Measurements from ENCODE around the gene NKAPL. TPM values are rescaled to one million over a fixed set of nuclear protein-coding genes. Genes with fewer than 3 reads are reported as not detected.
A peak's percentile ranks its signal among the peaks of the same experiment; 100 is the strongest.

NKAPL gene
- total and polyA plus RNA-seq, 2 donors (not counting 1 experiment from before 2014, with no cell fraction given): 1.2 to 3.3 TPM

DNA sequence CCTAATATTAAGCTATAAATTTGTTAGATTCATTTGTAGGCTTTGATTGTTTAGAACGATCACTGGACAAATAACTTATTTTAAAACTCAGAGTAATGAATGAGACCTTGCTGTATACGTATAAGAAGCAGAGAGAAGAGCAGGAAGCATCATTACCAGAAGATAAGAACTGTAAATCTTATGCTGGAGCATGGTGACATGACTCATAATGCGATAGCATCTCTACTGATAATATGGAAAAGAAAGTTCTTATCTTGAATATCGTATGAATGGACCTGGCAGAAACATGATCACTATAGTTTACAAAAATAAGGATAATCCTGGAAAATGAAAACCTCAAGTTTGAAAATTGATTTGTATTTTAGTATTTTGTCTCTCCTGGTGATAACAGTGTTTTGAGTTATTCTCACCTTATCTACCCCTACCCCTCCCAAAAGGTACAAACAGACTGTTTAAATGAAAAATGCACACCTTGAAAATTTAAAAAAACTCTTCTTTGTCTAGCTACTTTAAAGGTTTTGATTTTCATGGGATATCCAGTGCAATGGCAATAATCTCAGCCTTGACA lies 5.8 kb downstream of the NKAPL start:
- DNase-seq (ENCODE audit: low read depth in 2 of 2): no peak
- Histone ChIP-seq H4K20me1 (ENCODE audit: control insufficient read depth, extremely low read depth, insufficient read depth, low read length) (no peaks in the 10 kb centered on the region), H3K4me2 (ENCODE audit: extremely low read depth, insufficient read depth, low read length) (no peak overlapping the region), H3K4me3 (replicated peaks in 1 of 4; ENCODE audit: control extremely low read depth in 1 of 4, insufficient read depth in 1 of 4, low read depth in 3 of 4, low read length in 4 of 4) (no peak overlapping the region), H3K4me1 (ENCODE audit: control insufficient read depth, extremely low read depth, insufficient read depth, low read length) (no peaks in the 10 kb centered on the region), H2AFZ (ENCODE audit: low read length) (no peak overlapping the region), H3K9me3 (ENCODE audit: control insufficient read depth, insufficient read depth, low read depth, low read length) (no peaks in the 10 kb centered on the region), H3K27me3 (ENCODE audit: control insufficient read depth, insufficient read depth, low read length) (no peaks in the 10 kb centered on the region), H3K79me2 (ENCODE audit: control insufficient read depth, insufficient read depth, low read length) (peaks cover 13% of the 10 kb centered on the region), H3K27ac (ENCODE audit: insufficient read depth, low read length) (no peak overlapping the region), H3K36me3 (ENCODE audit: control insufficient read depth, insufficient read depth, low read length) (no peaks in the 10 kb centered on the region), H3K9ac (ENCODE audit: insufficient read depth, low read length) (no peak overlapping the region)
- no peak for TF ChIP-seq CTCF (conservative IDR thresholded peaks at IDR 0.05 in 1 of 2, IDR thresholded peaks at IDR 0.05 in 1 of 2; ENCODE audit: low read depth in 1 of 2, low read length in 2 of 2)
- no peak for TF ChIP-seq EZH2 (IDR thresholded peaks at IDR 0.05; ENCODE audit: low read length, missing control alignments)

GRCh38 chr6:28266563-28266961 lies 7.5 kb downstream of the NKAPL start:
- Histone ChIP-seq H3K36me3 (ENCODE audit: control insufficient read depth, insufficient read depth, low read length) (no peaks in the 10 kb centered on the region), H3K4me2 (ENCODE audit: extremely low read depth, insufficient read depth, low read length) (peak overlapping the region; percentile 79), H3K9ac (ENCODE audit: insufficient read depth, low read length) (peak overlapping the region; percentile 28), H3K4me1 (ENCODE audit: control insufficient read depth, extremely low read depth, insufficient read depth, low read length) (no peaks in the 10 kb centered on the region), H4K20me1 (ENCODE audit: control insufficient read depth, extremely low read depth, insufficient read depth, low read length) (no peaks in the 10 kb centered on the region), H3K4me3 (replicated peaks in 1 of 4; ENCODE audit: control extremely low read depth in 1 of 4, insufficient read depth in 1 of 4, low read depth in 3 of 4, low read length in 4 of 4) (peak overlapping the region; percentile 61 to 95 (median 66)), H3K27me3 (ENCODE audit: control insufficient read depth, insufficient read depth, low read length) (no peaks in the 10 kb centered on the region), H3K9me3 (ENCODE audit: control insufficient read depth, insufficient read depth, low read depth, low read length) (no peaks in the 10 kb centered on the region), H3K27ac (ENCODE audit: insufficient read depth, low read length) (peak overlapping the region; percentile 44), H3K79me2 (ENCODE audit: control insufficient read depth, insufficient read depth, low read length) (peaks cover 17% of the 10 kb centered on the region), H2AFZ (ENCODE audit: low read length) (peak overlapping the region; percentile 79)
- DNase-seq (ENCODE audit: low read depth in 2 of 2): no peak
- TF ChIP-seq CTCF (conservative IDR thresholded peaks at IDR 0.05 in 1 of 2, IDR thresholded peaks at IDR 0.05 in 1 of 2; ENCODE audit: low read depth in 1 of 2, low read length in 2 of 2) (no peak), EZH2 (IDR thresholded peaks at IDR 0.05; ENCODE audit: low read length, missing control alignments) (no peak)

DNA sequence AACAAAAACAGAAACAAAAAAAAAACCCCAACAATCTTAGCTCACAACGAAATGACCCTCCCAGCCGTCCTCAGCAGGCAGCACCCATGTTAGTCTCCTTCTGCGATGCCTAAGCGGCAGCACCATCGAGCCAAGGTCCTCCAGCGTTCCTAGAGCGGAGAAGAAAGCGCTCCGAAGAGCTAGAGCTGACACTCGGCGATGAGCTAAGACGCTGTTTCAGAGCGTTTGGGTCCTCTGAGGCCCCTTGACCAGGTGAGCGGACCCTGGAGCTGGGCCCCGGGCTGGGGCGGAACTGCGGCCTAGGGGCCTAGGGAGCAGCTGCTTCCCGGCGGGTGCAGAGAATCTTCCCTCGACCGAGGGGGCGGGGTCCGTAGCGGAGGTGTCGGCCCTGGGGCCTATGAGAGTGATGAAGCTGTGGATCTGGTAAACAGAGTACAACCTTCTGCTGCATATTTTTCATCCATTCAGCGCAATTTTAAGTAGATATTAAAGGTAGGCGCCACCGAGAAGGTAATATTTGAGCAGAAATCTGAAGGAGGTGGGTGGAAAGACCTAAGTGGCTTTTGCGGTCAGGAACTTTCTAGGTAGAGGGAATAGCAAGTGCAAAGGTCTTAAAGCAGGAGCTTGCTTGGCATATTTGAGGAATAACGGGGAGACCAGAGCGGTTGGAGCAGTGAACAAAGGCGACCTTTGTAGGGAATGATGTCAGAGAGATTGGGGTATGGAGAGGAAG lies 8.0 kb downstream of the NKAPL start, which contains the start of gene ZSCAN26:
Gene ZSCAN26 (plus strand): TSS at position 182 of the 733 bp plus-strand sequence. CDS start 4,777 bp downstream, outside the sequence.
- Histone ChIP-seq H3K9ac (ENCODE audit: insufficient read depth, low read length) (peak within 1 kb of the TSS; percentile 68), H3K4me2 (ENCODE audit: extremely low read depth, insufficient read depth, low read length) (peak within 1 kb of the TSS; percentile 79), H3K27ac (ENCODE audit: insufficient read depth, low read length) (peak within 1 kb of the TSS; percentile 44), H3K4me3 (replicated peaks in 1 of 4; ENCODE audit: control extremely low read depth in 1 of 4, insufficient read depth in 1 of 4, low read depth in 3 of 4, low read length in 4 of 4) (peak within 1 kb of the TSS; percentile 61 to 95 (median 66)), H4K20me1 (ENCODE audit: control insufficient read depth, extremely low read depth, insufficient read depth, low read length) (no peaks in the 10 kb centered on the region), H3K79me2 (ENCODE audit: control insufficient read depth, insufficient read depth, low read length) (peaks cover 17% of the 10 kb centered on the region), H2AFZ (ENCODE audit: low read length) (peak within 1 kb of the TSS; percentile 79), H3K9me3 (ENCODE audit: control insufficient read depth, insufficient read depth, low read depth, low read length) (no peaks in the 10 kb centered on the region), H3K4me1 (ENCODE audit: control insufficient read depth, extremely low read depth, insufficient read depth, low read length) (no peaks in the 10 kb centered on the region), H3K27me3 (ENCODE audit: control insufficient read depth, insufficient read depth, low read length) (no peaks in the 10 kb centered on the region), H3K36me3 (ENCODE audit: control insufficient read depth, insufficient read depth, low read length) (no peaks in the 10 kb centered on the region)
- TF ChIP-seq EZH2 (IDR thresholded peaks at IDR 0.05; ENCODE audit: low read length, missing control alignments) (no peak), CTCF (conservative IDR thresholded peaks at IDR 0.05 in 1 of 2, IDR thresholded peaks at IDR 0.05 in 1 of 2; ENCODE audit: low read depth in 1 of 2, low read length in 2 of 2) (no peak)
- DNase-seq (ENCODE audit: low read depth in 2 of 2): peak; percentile 89 to 94

Data from fibroblast of lung (primary cell).